WI38 (cell line): Measurements from ENCODE around the gene GNRH2.

Source experiments
- H3K4me3 ChIP-seq: 2 replicates; pipeline ENCODE4 v1.5.1; 2011; ENCODE audit warnings: low read depth, mild to moderate bottlenecking, control low read depth, low read length
- CTCF ChIP-seq: IDR thresholded peaks from 2 replicates; pipeline ENCODE4 v1.5.1; 2012; ENCODE audit warnings: low read depth, mild to moderate bottlenecking, control low read depth, low read length

Gene GNRH2

GRCh38 chr20:3088031-3088430 lies 44.6 kb downstream of the GNRH2 start:
- H3K4me3 ChIP-seq: no peak overlapping the region
- TF ChIP-seq CTCF: no peak

DNA sequence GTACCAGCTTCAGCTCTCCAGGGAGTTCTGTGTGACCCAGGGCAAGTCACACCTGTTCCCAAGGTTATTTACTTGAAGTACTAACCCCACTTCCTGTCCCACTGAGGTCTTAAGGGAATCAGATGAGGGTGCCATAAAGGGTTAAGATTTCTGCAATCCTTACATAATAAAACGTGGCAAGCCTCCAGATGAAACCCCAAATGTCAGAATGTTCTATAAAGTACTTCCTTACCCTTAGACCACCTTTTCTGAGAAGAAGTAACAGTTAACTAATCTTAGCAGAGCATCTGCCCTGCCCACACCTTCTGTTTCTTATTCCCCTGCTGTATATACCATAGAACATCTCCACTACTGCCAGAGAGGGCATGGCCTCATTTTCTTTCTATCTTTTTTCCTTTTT lies 47.1 kb downstream of the GNRH2 start:
- H3K4me3 ChIP-seq: no peak overlapping the region
- TF ChIP-seq CTCF: no peak

- TF ChIP-seq CTCF: no peak
- no peak overlapping the region; the same call in 1 of the 2 replicates for H3K4me3 ChIP-seq
Measured at GRCh38 chr20:3092611-3093379, 49.4 kb downstream of the GNRH2 start.

GRCh38 chr20:3093861-3094361 lies 50.5 kb downstream of the GNRH2 start:
- H3K4me3 ChIP-seq: no peak overlapping the region
- TF ChIP-seq CTCF: no peak

DNA sequence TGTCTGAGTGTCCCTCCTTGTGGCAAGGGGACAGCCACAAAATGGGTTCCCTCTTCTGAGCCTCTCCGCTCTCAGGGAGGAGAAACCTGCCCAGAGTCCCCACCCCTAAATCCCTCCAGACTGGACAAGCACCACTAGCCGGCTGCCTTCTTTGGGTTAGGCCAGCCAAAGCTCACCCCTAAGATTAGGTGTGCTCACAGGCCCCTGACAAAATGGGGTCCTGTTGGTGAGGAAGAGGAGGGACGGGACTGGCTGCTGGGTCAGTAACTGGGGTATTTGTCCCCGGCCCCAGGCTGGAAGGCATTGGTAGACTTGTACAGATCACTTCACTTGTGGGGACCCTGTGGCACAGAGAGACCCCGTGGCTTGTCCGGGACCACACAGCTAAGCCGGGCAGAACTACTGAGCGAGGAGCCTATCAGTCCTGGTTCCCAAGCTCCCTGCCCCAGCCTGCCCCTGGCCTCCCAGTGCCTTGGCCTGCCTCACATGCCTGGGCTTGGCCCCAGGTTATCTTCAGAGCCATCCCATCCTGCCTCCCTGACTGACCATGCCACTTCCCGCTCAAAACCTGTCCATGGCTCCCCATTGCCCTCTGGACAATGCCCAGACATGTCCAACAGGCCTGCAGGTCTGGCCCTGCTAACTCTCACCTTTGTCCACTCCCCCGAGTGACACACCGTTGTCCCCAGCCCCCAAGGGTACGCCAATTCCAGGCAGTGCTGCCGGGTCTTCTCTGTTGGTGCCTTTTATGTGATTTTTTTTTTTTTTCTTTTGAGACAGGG lies 51.6 kb downstream of the GNRH2 start:
- H3K4me3 ChIP-seq: no peak overlapping the region
- TF ChIP-seq CTCF: no peak
